IMR-90 (cell line): ENCODE data around the gene CLSTN1. TPM values are rescaled to one million over a fixed set of nuclear protein-coding genes. Genes with fewer than 3 reads are reported as not detected.

Experiments used
- ATAC-seq: fragments of 200-7000 bp; cut with Tn5 transposase; 2 replicates; pipeline ENCODE4 v1.9.1; 2020; ENCODE audit warnings: low read depth, mild to moderate bottlenecking, moderate library complexity
- BruUV-seq: library from RNA; stranded (reverse); fragments of 400-500 nt; replicated peaks from 2 replicates; lab custom pipeline; 2021; lab: Mats Ljungman, UMichigan
- CTCF ChIA-PET: fragments of 300-600 bp; formaldehyde crosslinking; extraction: SDS; loops from one replicate; lab custom pipeline; 2021; ENCODE audit warnings: antibody characterized with exemption; lab: Yijun Ruan, JAX
- POLR2A ChIA-PET: fragments of 300-600 bp; sonication (Branson Sonifier 250); formaldehyde crosslinking; loops from one replicate; lab custom pipeline; 2022; ENCODE audit warnings: antibody characterized with exemption; ENCODE audit not compliant: unreplicated experiment; lab: Charles Lee
- DNase-seq: peaks from one replicate; pipeline ENCODE4 v3.0.0; 2013
- H2AFZ ChIP-seq: replicated peaks from 2 replicates; pipeline ENCODE3; 2013; ENCODE audit warnings: low read length, mild to moderate bottlenecking; ENCODE audit not compliant: poor library complexity
- H2AK5ac ChIP-seq: 2 replicates; pipeline ENCODE4 v1.6.1; 2013; ENCODE audit warnings: low read depth, low read length, inconsistent platforms
- H2AK9ac ChIP-seq: replicated peaks from 2 replicates; pipeline ENCODE3; 2013; ENCODE audit warnings: mild to moderate bottlenecking, low read depth, low read length, moderate library complexity; ENCODE audit not compliant: poor library complexity
- H2BK120ac ChIP-seq: 2 replicates; pipeline ENCODE4 v1.6.1; 2013; ENCODE audit warnings: low read depth, low read length, inconsistent platforms
- H2BK15ac ChIP-seq: 3 replicates; pipeline ENCODE4 v1.6.1; 2013; ENCODE audit warnings: low read depth, low read length, inconsistent platforms
- H2BK20ac ChIP-seq: 2 replicates; pipeline ENCODE4 v1.6.1; 2013; ENCODE audit warnings: low read depth, mild to moderate bottlenecking, inconsistent platforms, low read length, moderate library complexity
- H2BK5ac ChIP-seq: 2 replicates; pipeline ENCODE4 v1.6.1; 2013; ENCODE audit warnings: mild to moderate bottlenecking, low read depth, low read length, inconsistent platforms; ENCODE audit not compliant: poor library complexity, severe bottlenecking
- H3K14ac ChIP-seq: replicated peaks from 2 replicates; pipeline ENCODE4 v1.6.1; 2013; ENCODE audit warnings: low read depth, low read length, inconsistent platforms
- H3K18ac ChIP-seq: 2 replicates; pipeline ENCODE4 v1.6.1; 2013; ENCODE audit warnings: low read depth, low read length, control low read depth
- H3K23ac ChIP-seq: 2 replicates; pipeline ENCODE4 v1.6.1; 2013; ENCODE audit warnings: low read depth, low read length, inconsistent platforms
- H3K27ac ChIP-seq: 2 replicates; pipeline ENCODE4 v1.5.1; 2013; ENCODE audit warnings: mild to moderate bottlenecking, control low read depth, low read length; ENCODE audit not compliant: insufficient read depth
- H3K27me3 ChIP-seq: 2 replicates; pipeline ENCODE4 v1.6.1; 2013; ENCODE audit warnings: low read length; ENCODE audit not compliant: control insufficient read depth, insufficient read depth
- H3K36me3 ChIP-seq: 2 replicates; pipeline ENCODE4 v1.6.1; 2013; ENCODE audit warnings: low read length, mixed read lengths; ENCODE audit not compliant: control insufficient read depth, insufficient read depth
- H3K4ac ChIP-seq: 2 replicates; pipeline ENCODE4 v1.6.1; 2013; ENCODE audit warnings: low read depth, low read length, inconsistent platforms
- H3K4me1 ChIP-seq: 2 replicates; pipeline ENCODE4 v1.6.1; 2013; ENCODE audit warnings: low read length, mixed read lengths; ENCODE audit not compliant: control insufficient read depth, insufficient read depth
- H3K4me2 ChIP-seq: 2 replicates; pipeline ENCODE4 v1.6.1; 2013; ENCODE audit warnings: low read depth, mild to moderate bottlenecking, control low read depth, low read length, moderate library complexity
- H3K4me3 ChIP-seq: 2 replicates; pipeline ENCODE4 v1.5.1; 2013; ENCODE audit warnings: low read depth, mild to moderate bottlenecking, control low read depth, low read length, moderate library complexity; ENCODE audit not compliant: insufficient read depth
- H3K56ac ChIP-seq: 2 replicates; pipeline ENCODE4 v1.6.1; 2013; ENCODE audit warnings: low read length, inconsistent platforms; ENCODE audit not compliant: insufficient read depth; ENCODE audit errors: extremely low read depth
- H3K79me1 ChIP-seq, 2 experiments: 2 replicates each; pipeline ENCODE4 v1.6.1; 2013; ENCODE audit warnings: low read length in 2 of 2, inconsistent platforms in 1 of 2, low read depth in 1 of 2
- H3K9ac ChIP-seq: 2 replicates; pipeline ENCODE4 v1.6.1; 2013; ENCODE audit warnings: low read depth, low read length, control low read depth
- H3K9me1 ChIP-seq: 2 replicates; pipeline ENCODE4 v1.6.1; 2013; ENCODE audit warnings: low read length, inconsistent platforms; ENCODE audit not compliant: insufficient read depth
- H3K9me3 ChIP-seq: 2 replicates; pipeline ENCODE4 v1.6.1; 2013; ENCODE audit warnings: low read length; ENCODE audit not compliant: control insufficient read depth, insufficient read depth
- H4K20me1 ChIP-seq: 2 replicates; pipeline ENCODE4 v1.6.1; 2013; ENCODE audit warnings: low read length, inconsistent platforms; ENCODE audit not compliant: insufficient read depth
- H4K5ac ChIP-seq: 2 replicates; pipeline ENCODE4 v1.6.1; 2013; ENCODE audit warnings: mild to moderate bottlenecking, low read depth, low read length, control low read depth
- H4K8ac ChIP-seq, 2 experiments: 2 replicates each; pipeline ENCODE4 v1.6.1; 2013; ENCODE audit warnings: low read depth in 2 of 2, low read length in 2 of 2, control low read depth in 1 of 2, inconsistent platforms in 1 of 2
- H4K91ac ChIP-seq: 2 replicates; pipeline ENCODE4 v1.6.1; 2013; ENCODE audit warnings: low read depth, low read length, inconsistent platforms; ENCODE audit not compliant: insufficient read depth
- BHLHE40 ChIP-seq: fragments of 150-350 bp; IDR thresholded peaks from 2 replicates; pipeline ENCODE4 v1.6.1; 2016; ENCODE audit warnings: mild to moderate bottlenecking, low read depth, low read length
- CEBPB ChIP-seq: IDR thresholded peaks from 2 replicates; pipeline ENCODE4 v1.6.1; 2012; ENCODE audit warnings: low read depth, low read length, improper control_type of control experiment
- CHD1 ChIP-seq: IDR thresholded peaks from 2 replicates; pipeline ENCODE4 v1.6.1; 2012; ENCODE audit warnings: low read depth, low read length, improper control_type of control experiment
- ELK1 ChIP-seq: fragments of 150-350 bp; IDR thresholded peaks from 2 replicates; pipeline ENCODE4 v1.6.1; 2016; ENCODE audit warnings: low read depth, mild to moderate bottlenecking, low read length, moderate library complexity, borderline replicate concordance
- FOS ChIP-seq: fragments of 150-350 bp; IDR thresholded peaks from 2 replicates; pipeline ENCODE4 v1.6.1; 2016; ENCODE audit warnings: low read depth, low read length
- MAZ ChIP-seq: IDR thresholded peaks from 2 replicates; pipeline ENCODE4 v1.6.1; 2012; ENCODE audit warnings: low read depth, mild to moderate bottlenecking, low read length, improper control_type of control experiment, moderate library complexity, borderline replicate concordance
- NFE2L2 ChIP-seq: fragments of 150-350 bp; IDR thresholded peaks from 2 replicates; pipeline ENCODE4 v1.6.1; 2016; ENCODE audit warnings: low read depth, mild to moderate bottlenecking, low read length
- POLR2A ChIP-seq: IDR thresholded peaks from 2 replicates; pipeline ENCODE4 v1.6.1; 2012; ENCODE audit warnings: mild to moderate bottlenecking, low read depth, low read length
- RAD21 ChIP-seq: IDR thresholded peaks from 2 replicates; pipeline ENCODE4 v1.6.1; 2012; ENCODE audit warnings: low read length, improper control_type of control experiment
- RCOR1 ChIP-seq: IDR thresholded peaks from 2 replicates; pipeline ENCODE4 v1.6.1; 2012; ENCODE audit warnings: mild to moderate bottlenecking, low read length, improper control_type of control experiment; ENCODE audit not compliant: insufficient replicate concordance
- RFX5 ChIP-seq: IDR thresholded peaks from 2 replicates; pipeline ENCODE4 v1.8.0; 2012; ENCODE audit warnings: low read depth, mild to moderate bottlenecking, low read length, moderate library complexity
- SMC3 ChIP-seq: fragments of 150-350 bp; IDR thresholded peaks from 2 replicates; pipeline ENCODE4 v1.6.1; 2016; ENCODE audit warnings: low read depth, mild to moderate bottlenecking, antibody characterized with exemption, low read length, moderate library complexity
- USF2 ChIP-seq: fragments of 150-350 bp; IDR thresholded peaks from 2 replicates; pipeline ENCODE4 v1.6.1; 2017; ENCODE audit warnings: mild to moderate bottlenecking, antibody characterized with exemption, low read length, low read depth
- WGBS, 2 experiments: methylation state at CpG; one replicate each; pipeline versions ENCODE4 v1.1.5 to v1.1.7; 2013; ENCODE audit warnings: missing lambda C conversion rate in 2 of 2; ENCODE audit not compliant: insufficient read length in 1 of 2; ENCODE audit errors: extremely low coverage in 2 of 2; 5-methylcytosine and 5-hydroxymethylcytosine counted together
- dilution Hi-C: fragments of 300-500 bp; cut with HindIII; formaldehyde crosslinking; loops from one replicate; pipeline ENCODE4 v1.14.3; 2018; ENCODE audit warnings: low sequenced_read_pairs; ENCODE audit not compliant: unreplicated experiment
- in situ Hi-C: fragments of 300-500 bp; cut with MboI; formaldehyde crosslinking; loops from 3 replicates; pipeline ENCODE4 v1.14.3; 2019; ENCODE audit warnings: low sequenced_read_pairs, inconsistent platforms, mixed read lengths
- intact Hi-C: fragments of 100-400 bp; cut with micrococcal nuclease; formaldehyde crosslinking; loops from 2 replicates; pipeline ENCODE4 v1.10.0; 2022
- polyA plus RNA-seq, 3 experiments: library from polyadenylated mRNA; depleted of rRNA; stranded (reverse); fragments of >200 nt; gene quantifications; 2 replicates each; pipeline ENCODE4 v1.2.3, GENCODE V29; 2012; ENCODE audit warnings: low replicate concordance in 1 of 3
- total RNA-seq: library from RNA; depleted of rRNA; stranded (reverse); fragments of >200 nt; gene quantifications from 2 replicates; pipeline ENCODE4 v1.2.3, GENCODE V29; 2012
- TF ChIP-seq, protein P1 (sequence below): conservative IDR thresholded peaks from 2 replicates; pipeline ENCODE4 v1.5.1; 2012; ENCODE audit warnings: mild to moderate bottlenecking, low read depth, low read length, improper control_type of control experiment

Gene CLSTN1
- total and polyA plus RNA-seq, 2 of the 4 experiments (the other 2 are of a cell fraction), result 30.1 to 72.2 TPM

DNA sequence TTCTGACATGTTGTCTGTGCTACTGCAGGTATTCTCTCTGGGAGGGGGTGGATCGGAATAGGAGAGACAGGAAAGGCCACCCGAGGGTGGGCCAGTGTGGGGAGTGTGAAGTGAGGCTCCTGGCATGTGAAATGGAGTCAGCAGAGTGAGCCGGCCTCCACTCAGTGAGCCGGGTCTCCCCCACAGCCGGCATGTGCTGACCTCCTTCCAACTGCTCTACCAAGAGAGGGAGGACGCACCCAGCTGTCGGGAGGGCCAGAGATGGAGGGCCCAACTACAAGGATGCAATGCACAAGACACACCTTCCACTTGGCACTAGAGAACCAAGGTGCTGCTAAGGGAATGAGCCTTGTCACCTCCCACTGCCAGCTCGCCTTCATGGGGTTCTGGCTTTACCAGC, 28.2 kb upstream of the CLSTN1 start:
- Histone ChIP-seq H3K27me3 (no peaks in the 10 kb centered on the region), H3K9me1 (no peaks in the 10 kb centered on the region), H3K9ac (no peak overlapping the region), H3K4me1 (no peaks in the 10 kb centered on the region; the same call in 1 of the 2 replicates), H3K79me1 (no peaks in the 10 kb centered on the region; a peak in 1 of 4 replicates), H2AK9ac (no peak overlapping the region), H4K20me1 (no peaks in the 10 kb centered on the region), H2BK120ac (no peak overlapping the region), H4K8ac (no peak overlapping the region), H3K4me2 (no peak overlapping the region), H4K91ac (no peak overlapping the region), H2BK5ac (no peak overlapping the region), H3K56ac (no peak overlapping the region), H3K9me3 (no peaks in the 10 kb centered on the region), H2AFZ (no peak overlapping the region), H2AK5ac (peak overlapping the region; percentile 14; the same call in 1 of the 2 replicates), H3K14ac (no peak overlapping the region), H2BK15ac (no peak overlapping the region), H4K5ac (no peak overlapping the region), H3K27ac (no peak overlapping the region), H3K4me3 (no peak overlapping the region), H3K4ac (no peak overlapping the region), H3K23ac (no peak overlapping the region), H3K36me3 (peaks cover 4% of the 10 kb centered on the region), H3K18ac (no peak overlapping the region), H2BK20ac (no peak overlapping the region)
- BruUV-seq, result no TSS peak
- WGBS, 2 experiments, result 100% methylated on average over 1 of the region's 8 CpGs; no CpG with 5 or more reads in 1 of the 2 experiments
- DNase-seq (no peak), ATAC-seq (no peak)
- in situ Hi-C loops (no loop called here), dilution Hi-C loops (no loop called here), intact Hi-C loops (no loop called here)
- no peak for TF ChIP-seq NFE2L2
- TF ChIP-seq POLR2A, result no peak
- TF ChIP-seq, protein P1, sequence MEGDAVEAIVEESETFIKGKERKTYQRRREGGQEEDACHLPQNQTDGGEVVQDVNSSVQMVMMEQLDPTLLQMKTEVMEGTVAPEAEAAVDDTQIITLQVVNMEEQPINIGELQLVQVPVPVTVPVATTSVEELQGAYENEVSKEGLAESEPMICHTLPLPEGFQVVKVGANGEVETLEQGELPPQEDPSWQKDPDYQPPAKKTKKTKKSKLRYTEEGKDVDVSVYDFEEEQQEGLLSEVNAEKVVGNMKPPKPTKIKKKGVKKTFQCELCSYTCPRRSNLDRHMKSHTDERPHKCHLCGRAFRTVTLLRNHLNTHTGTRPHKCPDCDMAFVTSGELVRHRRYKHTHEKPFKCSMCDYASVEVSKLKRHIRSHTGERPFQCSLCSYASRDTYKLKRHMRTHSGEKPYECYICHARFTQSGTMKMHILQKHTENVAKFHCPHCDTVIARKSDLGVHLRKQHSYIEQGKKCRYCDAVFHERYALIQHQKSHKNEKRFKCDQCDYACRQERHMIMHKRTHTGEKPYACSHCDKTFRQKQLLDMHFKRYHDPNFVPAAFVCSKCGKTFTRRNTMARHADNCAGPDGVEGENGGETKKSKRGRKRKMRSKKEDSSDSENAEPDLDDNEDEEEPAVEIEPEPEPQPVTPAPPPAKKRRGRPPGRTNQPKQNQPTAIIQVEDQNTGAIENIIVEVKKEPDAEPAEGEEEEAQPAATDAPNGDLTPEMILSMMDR, result no peak
- no peak for TF ChIP-seq BHLHE40
- TF ChIP-seq RCOR1, result no peak
- TF ChIP-seq RFX5, result no peak
- no peak for TF ChIP-seq USF2
- TF ChIP-seq ELK1, result no peak
- TF ChIP-seq CEBPB, result no peak
- TF ChIP-seq RAD21, result no peak
- TF ChIP-seq CHD1, result no peak
- TF ChIP-seq FOS, result no peak
- no peak for TF ChIP-seq SMC3
- no peak for TF ChIP-seq MAZ
- ChIA-PET POLR2A (no interaction called here), CTCF (no interaction called here)
